IPS DF 4.7 (cell line): Measurements from ENCODE around the gene METTL9.
"Not testable (repeated sequence)": the region's sequence is repeated elsewhere in the genome, so short reads cannot be mapped to it uniquely, and the experiment has no call there.

Source experiments
- DNase-seq: peaks from one replicate; pipeline ENCODE4 v3.0.0-alpha.2; 2013; ENCODE audit warnings: low spot score; ENCODE audit errors: extremely low read depth

The METTL9 gene

DNA sequence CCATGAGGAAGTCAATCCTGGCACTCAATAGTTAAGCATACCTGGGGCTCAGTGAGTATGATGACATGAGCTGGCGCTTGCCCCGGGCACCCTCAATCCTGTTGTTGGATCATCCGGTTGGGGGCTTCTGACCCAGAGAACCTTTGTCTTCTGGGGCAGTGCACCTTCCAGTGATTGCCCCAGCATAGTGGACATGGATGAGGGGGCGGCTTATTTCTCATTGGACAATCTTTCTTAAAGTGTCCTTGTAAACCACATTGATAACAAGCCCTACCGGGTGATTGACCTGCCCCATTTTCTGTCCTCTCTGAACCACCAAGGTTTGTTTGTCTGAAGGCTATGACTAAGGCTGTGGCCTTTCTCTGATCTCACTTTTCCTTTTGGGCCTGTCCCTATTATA is 34.8 kb downstream of the METTL9 start:
- DNase-seq = no peak

DNA sequence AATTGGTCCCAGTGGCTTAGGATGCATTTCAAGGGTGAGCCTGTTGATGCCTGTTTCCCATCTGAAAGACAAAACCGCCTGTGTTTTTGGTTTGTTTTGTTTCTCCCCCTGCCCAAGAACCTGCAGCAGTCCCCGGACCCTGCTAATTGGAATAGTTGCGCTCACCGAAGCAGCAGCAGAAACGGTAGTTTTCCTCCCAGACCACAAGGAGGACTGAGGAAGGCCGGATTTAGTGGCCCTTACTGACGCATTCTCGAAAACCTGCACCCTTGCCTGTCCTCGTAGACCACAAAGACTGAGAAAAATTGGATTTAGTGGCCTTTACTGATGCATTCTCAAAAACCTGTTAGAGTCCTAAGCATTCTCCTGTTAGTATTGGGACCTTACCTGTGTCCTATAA is 36.3 kb downstream of the METTL9 start:
- DNase-seq = not testable (repeated sequence)

DNA sequence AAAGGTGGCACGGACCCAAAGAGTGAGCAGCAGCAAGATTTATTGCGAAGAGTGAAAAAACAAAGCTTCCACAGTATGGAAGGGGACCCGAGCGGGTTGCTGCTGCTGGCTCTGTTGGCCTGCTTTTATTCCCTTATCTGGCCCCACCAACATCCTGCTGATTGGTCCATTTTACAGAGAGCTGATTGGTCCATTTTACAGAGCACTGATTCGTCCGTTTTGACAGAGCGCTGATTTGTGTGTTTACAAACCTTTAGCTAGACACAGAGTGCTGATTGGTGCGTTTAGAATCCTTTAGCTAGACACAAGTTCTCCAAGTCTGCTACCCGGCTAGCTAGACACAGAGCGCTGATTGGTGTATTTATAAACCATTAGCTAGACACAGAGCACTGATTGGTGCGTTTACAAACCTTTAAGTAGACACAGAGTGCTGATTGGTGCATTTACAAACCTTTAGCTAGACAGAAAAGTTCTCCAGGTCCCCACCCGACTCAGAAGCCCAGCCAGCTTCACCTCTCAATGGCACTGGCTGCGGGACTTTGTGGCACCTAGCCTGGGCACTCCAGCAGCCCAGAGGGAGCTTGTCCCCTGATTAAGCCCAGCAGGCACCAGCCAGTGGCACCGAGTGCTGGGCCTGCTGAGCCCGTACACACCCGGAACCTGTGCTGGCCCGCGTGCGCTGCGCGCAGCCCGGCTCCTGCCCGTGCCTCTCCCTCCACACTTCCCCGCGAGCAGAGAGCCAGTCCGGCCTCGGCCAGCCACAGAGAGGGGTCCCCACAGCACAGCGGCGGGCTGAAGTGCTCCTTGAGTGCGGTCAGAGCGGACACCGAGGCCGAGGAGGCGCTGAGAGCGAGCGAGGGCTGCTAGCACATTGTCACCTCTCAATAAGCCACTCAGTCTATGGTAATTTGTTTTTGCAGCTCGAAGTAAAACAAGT is 37.9 kb downstream of the METTL9 start:
- DNase-seq = no peak

DNA sequence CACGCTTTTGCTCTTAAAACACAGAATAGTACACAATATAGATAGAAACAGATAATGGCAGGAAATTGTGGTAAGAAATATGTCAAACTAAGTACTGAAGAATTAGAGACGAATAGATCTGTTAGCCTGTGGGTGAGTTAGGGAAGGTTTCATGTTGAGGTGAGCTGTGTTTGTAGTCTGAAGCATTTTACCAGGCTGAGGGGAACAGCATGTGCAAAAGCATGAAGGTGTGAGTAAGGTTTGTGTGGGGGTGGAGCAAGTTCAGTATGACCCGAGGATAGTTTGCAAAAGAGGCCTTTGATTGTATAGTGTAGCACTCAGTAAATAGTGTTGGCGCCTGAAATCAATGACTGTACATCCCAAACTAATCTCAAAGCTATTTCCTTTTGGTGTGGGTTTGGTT is 39.2 kb downstream of the METTL9 start:
- DNase-seq = no peak

DNA sequence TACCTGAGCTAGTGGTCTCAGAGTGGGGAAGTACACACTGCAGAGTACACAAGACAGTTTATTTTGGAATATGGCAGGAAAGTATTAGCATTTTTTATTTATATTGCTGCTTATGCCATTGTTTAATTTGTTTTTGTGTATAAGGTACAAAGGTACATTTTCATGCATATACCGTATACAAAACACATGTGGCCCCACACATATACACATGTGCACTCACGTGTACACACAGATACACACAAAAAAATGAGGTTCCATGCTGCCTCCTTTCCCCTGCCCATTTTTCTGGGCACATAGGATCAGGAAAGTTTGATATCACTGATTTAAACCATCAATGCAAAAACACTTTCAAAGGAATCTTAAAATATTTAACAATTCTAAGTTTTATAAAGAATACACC is 40.1 kb downstream of the METTL9 start:
- DNase-seq = no peak

DNA sequence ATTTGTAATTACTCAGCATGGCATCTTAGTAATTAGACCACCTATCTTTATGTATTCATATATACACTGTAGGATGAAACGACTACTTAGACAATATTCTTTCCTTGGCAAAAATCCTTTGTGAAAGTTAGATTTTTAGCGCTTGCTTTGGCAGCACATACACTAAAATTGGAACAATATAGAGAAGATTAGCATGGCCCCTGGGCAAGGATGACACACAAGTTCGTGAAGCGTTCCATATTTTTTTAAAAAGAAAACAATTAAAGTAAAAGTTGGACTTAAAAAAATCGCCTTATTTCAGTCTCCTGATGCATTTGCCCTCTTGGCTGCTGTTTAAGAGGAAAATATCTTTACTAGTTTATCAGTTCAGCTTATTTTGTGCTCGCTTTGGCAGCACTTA is 42.5 kb downstream of the METTL9 start:
- no peak for DNase-seq

DNA sequence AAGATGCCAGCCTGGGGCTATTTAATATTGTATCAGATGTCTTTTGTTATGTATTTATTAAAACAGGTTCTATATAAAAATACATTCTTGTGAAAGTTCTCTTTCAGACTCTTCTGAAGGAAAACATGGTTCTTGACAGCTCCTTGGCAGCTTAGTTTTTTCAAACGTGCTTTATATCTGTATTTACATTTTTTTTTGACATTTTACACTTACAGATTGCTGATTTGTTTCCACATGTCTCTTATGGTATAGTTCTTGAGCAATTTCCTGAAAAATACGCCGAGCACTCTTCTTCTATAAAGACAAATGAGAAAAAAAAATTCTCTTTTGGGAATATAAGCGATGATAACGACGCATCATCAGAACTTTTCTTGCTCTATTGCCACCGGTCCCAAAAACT is 43.5 kb downstream of the METTL9 start:
- no peak for DNase-seq

DNA sequence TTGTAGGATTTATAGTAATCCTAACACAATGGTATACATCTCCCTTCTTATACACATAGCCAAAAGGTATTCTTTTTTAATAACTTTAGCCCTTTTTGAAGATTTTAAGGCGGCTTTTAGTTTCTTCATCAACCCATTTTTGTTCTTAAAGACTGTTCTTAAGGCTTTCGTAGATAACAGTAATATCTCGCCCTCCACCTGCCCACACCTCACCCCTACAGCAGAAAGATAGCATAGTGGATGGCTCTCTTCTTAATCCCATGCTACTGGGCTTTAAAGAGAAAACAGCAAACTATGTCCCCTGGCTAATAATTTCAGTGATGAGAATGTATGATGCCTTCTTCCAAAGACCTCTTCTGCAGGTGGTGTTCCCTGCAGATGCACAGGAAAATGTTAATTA is 44.4 kb downstream of the METTL9 start:
- DNase-seq = no peak

DNA sequence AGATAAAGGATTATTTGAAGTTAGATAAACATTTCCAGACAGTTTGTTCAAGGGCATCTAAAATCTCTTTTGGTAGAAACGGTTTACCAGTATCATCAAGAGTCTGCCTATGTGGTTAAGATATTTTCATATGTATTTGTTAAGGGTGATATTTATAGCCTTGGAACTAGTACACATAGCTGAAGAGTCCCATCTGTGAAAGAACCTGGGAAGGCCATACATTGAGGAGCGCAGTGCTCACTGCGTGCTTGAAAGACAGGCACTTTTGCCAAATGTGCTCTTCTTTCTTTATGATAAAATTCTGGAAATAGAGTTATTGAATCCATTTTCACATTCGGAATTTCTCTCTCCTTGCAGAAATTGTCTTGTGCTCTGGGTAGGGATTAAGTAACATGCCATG is 45.3 kb downstream of the METTL9 start:
- no peak for DNase-seq

DNA sequence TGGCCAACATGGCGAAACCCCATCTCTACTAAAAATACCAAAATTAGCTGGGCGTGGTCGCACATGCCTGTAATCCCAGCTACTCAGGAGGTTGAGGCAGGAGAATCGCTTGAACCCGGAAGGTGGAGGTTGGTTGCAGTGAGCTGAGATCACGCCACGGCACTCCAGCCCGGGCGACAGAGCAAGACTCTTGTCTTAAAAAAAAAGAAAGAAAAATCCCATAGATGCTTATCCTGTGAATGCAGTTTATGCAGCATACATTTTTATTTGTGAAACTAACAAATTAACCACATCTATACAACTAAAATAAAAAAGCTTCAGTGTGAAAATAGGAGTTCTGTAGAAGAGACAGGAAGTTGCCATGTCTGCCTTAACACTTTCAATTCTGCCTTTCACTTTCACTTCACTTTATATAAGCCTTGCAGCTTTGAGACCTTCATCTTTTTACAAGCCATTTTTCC is 45.9 kb downstream of the METTL9 start:
- DNase-seq = no peak

DNA sequence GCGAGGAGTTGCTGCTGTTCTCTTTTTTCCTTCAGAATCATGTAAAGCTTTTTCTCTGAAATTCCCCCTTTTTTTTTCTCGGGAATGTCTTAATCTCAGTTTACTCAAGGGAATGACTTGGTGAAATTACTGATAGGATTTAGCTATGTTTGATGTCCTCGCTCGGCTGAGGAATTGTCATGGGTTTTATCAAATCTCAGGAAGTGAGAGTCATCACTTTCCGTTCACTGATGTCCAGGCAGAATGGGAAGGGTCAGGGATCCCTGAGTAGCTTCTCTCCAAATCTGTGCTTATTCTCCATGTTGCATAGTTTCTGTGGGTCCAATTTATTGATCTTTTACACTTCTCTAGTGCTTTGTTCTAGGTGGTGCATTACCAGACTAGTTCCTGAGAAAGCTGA is 46.7 kb downstream of the METTL9 start:
- no peak for DNase-seq

DNA sequence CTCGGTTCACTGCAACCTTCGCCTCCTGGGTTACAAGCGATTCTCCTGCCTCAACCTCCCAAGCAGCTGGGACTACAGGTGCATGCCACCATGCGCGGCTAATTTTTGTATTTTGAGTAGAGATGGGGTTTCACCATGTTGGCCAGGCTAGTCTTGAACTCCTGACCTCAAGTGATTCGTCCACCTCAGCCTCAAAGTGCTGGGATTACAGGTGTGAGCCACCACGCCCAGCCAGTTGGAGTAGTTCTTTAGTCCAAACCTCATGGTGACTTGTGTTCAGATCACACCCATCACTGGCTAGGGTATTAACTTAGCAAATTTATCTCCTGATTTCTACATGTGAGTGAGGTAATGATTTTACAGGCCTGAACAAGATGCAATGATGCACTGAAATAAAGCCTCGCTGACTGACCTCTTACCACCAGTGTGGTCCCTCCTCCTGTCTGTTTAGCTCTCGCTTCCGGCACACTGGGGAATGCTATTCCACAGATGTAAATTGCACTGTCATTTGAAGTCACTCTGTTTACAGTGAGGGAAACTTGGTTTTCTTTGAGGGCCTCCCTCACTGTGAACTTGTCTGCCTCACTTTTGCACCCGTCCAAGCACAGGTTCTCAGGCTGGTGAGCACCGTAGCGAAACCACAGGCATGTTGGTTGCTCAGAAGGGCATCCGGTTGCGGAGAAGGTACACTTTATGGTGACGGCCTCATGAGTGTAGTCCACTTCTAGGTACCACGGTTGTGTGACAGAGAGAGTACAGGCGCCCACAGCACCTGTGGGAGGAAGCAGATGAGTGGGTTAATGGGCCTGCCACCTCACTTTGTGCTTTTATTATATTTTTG is 47.6 kb downstream of the METTL9 start:
- no peak for DNase-seq

DNA sequence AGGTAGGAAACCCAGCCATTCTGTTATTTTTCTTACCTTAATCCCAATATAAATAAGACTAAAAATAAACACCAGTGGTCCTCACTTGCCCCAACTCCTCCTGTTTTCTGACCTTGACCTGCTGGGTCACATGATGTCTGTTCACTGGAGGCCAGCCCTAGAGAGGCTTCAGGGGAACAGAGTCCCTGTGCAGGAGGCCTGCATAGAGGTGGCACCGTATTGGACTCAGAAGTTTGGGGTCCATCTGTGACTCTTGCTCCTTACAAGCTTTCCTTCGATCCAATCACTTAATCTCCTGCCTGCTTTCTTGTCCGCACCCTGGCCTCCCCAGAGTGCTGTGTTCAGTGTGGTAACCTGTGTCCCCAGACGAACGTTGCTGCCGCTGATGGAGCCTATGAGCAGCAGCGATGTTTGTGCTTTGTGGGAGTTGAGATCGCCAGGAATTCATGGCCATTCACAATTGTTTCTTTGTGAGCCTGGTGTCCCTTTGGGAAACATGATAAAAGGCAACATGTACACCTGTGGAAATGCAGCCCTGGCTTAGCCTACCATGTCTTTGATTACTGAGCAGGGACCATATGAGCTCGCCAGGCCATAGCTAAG is 48.3 kb downstream of the METTL9 start:
- no peak for DNase-seq

DNA sequence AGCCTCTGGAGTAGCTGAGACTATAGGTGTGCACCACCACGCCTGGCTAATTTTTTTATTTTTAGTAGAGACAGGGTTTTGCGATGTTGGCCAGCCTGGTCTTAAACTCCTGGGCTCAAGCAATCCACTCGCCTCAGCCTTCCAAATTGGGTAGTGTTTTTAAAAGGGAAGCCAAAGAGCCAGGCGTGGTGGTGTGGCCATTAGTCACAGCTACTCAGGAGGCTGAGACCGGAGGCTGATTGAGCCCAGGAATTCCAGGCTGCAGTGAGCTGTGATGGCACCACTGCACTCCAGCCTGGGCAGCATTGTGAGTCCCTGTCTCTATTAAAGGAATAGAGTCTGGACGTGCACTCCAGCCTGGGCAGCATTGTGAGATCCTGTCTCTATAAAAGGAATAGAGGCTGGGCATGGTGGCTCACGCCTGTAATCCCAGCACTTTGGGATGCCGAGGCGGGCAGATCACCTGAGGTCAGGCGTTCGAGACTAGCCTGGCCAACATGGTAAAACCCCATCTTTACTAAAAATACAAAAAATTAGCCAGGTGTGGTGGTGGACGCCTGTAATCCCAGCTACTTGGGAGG is 50.5 kb downstream of the METTL9 start:
- not testable (repeated sequence) for DNase-seq

DNA sequence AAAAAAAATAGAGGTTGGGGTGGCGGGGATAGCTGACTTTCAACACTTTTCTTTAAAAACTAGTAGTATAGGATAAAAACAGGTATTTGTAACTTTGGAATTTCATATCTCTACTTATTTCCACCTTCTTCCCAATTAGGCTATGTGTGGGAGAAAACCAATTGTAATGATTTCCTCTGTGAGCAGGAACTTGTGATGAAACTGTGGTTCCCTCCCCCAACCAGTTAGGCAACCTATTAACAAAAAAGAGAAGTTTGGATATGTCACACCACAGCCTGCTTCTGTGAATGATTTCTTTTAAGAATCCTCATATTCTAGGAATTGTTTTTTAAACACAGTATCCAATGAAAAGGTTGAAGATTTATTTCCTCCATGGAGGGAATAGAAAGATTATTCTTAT is 51.1 kb downstream of the METTL9 start:
- no peak for DNase-seq

DNA sequence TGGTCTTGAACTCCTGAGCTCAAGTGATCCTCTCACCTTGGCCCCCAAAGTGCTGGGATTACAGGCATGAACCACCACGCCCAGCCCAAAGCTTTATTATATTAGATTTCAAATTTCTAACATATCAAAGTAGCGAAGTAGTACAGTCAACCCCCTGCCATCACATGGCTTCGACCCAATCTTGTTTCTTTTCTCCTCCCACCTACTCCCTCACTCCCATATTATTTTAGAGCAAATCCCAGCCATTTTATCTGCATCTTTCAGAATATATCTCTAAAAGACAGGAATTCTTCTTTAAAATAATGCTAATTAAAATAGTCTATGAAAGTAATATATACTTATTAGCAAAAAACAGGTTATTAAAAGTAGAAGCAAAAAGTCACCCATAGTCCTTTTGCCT is 52.1 kb downstream of the METTL9 start:
- DNase-seq = no peak

DNA sequence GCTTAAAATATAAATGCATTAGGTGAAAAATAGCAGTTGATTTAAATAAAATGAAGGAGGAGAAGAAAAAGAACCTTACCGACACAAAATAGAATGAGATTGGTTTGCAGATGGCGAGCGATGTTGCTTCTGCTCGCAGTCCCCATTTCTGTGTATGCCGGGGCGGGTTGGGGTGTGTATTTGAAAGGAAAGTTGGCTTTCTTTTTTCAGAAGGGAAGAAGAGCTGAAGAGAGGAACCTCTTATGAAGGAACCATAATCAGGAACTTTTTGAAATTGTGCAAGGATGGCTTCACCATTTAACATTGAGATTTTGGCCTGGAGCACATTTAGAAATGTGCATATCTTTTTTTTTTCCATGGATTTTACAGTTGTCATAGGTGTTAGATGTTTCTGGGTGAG is 53.1 kb downstream of the METTL9 start, which contains the start of gene IGSF6:
Gene IGSF6, minus strand, starts transcription at position 156 of the 400 bp plus-strand sequence. Its CDS starts 10 bp downstream, at position 146.
- no peak for DNase-seq

DNA sequence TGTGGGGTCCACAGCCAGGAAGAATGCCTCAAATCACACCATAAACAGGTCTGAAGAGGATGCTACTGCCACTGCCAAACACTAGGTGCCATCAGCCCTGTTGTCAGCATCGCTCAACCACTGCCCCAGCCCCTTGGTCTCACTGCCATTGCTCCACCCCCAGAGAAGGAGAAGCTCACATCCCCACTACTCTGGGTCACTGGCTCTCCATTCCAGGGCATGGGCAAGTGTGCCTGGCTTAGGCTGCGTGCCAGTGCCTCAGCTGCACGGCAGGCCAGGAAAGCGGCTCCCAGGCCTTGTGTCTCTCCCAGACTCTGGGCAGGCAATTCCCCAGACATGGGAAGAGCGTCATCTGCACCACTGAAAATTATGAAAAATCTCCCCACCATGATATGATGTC is 54.2 kb downstream of the METTL9 start:
- no peak for DNase-seq

DNA sequence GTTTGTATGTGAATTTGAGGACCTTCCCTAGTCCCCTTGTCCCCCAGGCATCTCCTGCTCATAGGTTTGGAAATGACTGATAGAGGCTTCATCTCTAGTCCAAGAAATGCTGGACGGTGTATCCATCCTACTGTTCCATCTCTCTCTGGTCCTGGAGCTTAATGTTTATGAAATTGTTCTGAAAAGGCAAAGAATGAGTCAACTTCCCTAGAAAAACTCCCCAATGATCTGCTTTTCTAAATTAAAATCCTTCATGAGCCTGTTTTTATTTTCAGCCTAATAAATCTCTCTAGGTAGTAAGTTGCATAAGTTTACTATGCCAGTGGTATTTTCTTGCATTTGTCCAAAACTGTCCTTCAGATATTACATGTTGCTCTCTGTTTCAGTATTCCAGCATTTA is 55.1 kb downstream of the METTL9 start:
- no peak for DNase-seq

DNA sequence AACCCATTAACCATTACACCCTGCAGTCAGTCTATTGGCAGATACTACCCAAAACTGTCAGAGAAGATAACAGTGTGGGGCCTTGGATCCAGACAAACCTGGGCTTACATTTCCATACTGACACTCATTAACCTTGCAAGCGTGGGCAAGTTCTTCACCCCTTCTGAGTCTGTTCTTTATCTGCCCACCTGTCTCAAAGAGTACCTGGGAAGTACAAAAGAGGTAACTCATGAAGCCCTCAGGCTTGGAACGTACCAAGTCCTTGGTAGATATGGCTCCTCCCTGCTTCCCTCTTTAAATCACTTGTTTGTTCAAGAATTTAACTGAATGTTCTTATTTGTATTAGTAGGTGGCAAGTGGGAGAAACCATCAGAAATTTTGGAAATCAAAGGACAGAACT is 55.5 kb downstream of the METTL9 start:
- DNase-seq = no peak
